NCI-H146 treated with DMSO at 0.1 percent for 48 hours (cell line): ENCODE results near the gene CLOCK.
A peak's percentile ranks its signal among the peaks of the same experiment; 100 is the strongest.

Source experiments
- DNase-seq: peaks from one replicate; lab custom pipeline; 2025; ENCODE audit not compliant: unreplicated experiment; lab: John Stamatoyannopoulos, UW

The CLOCK gene

DNA sequence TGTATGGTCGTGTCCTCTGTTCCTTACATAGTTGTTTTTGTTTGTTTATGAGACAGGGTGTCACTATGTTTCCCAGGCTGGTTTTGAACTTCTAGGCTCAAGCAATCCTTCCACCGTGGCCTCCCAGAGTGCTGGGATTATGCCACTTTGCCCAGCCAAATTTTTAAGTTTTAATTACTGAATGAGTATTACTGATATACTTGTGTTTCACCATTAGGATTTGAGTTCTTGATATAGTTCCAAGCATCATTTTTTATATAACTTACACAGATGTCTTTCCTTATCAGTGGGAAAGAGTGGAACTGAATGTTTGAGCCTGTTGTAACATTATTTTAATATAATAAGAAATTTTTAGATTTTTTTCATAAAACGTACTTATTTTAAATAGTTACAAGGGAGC, 130.5 kb downstream of the CLOCK start:
- no peak for DNase-seq

DNA sequence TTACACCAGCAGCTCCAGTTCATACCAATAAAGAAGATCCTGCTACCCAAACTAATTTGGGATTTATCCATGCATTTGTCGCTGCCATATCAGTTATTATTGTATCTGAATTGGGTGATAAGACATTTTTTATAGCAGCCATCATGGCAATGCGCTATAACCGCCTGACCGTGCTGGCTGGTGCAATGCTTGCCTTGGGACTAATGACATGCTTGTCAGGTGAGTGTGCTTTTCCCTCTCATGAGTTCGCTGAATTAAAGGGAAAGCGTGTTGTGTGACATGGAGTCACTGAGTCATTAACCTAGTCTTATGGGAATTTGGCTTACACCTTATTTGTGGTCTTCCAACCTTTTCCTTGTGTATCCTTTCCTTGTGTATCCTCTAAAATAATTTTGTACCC, 135.1 kb downstream of the CLOCK start:
- no peak for DNase-seq

DNA sequence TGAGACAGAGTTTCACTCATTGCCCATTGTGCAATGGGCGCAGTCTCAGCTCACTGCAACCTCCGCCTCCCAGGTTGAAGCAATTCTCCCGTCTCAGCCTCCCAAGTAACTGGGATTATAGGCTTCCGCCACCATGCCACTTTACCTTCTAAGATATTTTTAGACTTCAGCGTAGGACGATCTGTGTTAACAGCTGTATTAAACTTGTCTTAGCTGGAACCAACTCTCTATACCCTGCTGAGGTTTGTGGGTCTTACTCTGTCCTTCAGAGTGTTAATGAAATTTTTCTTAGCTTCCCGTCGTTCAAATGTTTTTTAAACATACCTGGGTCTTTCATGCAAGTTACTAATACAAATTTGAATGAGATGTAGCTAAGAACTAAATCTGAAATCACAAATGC, 136.3 kb downstream of the CLOCK start:
- no peak for DNase-seq

DNA sequence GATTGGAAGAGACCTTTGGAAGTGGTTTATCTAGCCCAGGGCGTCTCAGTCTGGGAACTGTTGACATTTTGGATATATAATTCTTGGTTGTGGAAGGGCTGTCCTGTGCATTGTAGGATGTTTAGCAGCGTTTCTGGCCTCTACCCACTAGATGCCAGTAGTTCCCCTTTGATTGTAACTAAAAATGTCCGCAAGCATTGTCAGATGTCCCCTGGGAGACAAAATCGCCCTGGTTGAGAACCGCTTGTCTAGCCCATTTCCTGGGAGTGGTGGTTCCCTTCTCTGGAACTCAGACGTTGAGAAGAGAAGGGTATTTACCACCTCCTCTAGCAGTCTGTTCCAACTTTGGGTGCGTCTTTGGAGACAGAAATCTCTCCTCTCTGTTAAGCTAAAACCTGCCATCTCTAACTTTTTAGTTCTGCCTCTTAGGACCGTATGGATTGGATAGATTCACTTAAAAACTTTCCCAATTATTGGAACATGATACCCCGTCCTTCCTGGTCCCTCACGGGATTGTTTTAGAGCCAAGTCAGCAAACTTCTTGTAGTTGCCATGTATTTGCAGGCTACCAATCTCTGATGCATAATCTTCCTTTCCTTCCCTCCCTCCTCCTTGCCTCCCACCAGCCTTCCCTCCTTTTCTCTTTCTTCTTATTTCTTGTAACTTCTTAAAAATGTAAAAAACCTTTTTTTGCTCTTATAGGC, 137.1 kb downstream of the CLOCK start:
- DNase-seq, result no peak

DNA sequence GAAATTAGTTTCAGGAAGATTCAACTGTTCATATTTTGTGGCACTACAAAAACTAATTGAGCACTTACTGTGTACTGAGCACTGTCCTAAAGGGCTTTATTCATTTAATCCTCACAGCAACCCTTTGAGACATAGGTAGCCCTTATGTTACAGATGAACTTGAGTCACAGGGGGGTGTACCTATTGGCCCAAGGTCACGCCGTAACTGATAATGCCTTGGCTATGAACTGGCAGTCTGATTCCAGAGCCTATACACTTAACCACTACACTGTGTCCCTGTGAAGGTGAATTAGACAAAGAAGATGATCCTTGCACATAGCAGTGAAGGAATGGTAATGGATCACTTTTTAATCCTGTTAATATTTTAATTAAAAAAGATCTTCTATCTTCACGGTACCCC, 138.9 kb downstream of the CLOCK start:
- no peak for DNase-seq

DNA sequence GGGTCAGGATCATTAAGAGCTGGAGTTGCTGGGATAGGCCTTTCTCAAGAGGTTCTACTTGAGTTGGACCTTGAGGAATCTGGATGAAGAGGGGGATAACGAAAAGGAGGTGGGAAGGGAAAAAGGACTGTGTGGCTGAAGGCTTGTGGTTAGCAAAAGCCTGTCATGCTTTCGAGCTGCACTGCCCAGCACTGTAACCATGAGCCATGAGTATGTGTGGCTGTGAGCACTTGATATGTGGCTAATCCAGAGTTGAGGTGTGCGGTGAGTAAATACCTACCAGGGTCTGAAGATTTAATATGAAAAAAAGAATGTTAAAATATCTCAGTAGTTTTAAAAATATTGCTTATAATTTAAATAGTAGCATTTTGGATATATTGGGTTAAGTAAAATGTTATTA, 139.6 kb downstream of the CLOCK start:
- DNase-seq, result no peak

DNA sequence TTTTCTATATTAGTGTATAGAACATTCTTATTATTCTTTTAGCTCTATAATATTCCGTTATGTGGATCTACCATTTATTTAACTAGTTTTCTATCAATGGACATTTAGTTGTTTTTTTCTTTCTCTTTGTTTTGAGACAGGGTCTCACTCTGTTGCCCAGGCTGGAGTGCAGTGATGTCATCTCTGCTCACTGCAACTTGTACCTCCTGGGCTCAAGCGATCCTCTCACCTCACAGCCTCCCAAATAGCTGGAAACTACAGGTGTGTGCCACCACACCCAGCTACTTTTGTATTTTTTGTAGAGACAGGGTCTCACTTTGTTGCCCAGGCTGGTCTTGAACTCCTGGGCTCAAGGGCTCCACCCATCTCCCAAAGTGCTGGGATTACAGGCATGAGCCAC, 140.2 kb downstream of the CLOCK start:
- no peak for DNase-seq

DNA sequence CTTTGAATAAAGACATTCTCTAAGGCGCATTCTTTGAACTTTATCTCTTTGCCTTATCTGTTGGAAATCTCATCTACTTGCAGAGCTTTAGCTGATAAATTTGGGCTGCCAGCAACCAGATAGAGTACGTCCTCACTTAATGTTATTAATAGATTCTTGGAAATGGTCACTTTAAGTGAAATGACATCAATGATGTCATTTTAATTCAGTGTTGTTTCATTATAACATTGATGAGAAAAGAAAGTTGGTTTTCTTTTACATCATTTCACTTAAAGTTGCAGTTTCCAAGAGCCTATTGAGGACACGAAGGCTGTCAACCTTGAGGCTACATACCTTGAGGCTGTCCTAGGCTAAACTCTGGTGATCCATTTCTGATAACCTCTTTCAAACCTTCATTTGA, 141.6 kb downstream of the CLOCK start:
- DNase-seq, result no peak

DNA sequence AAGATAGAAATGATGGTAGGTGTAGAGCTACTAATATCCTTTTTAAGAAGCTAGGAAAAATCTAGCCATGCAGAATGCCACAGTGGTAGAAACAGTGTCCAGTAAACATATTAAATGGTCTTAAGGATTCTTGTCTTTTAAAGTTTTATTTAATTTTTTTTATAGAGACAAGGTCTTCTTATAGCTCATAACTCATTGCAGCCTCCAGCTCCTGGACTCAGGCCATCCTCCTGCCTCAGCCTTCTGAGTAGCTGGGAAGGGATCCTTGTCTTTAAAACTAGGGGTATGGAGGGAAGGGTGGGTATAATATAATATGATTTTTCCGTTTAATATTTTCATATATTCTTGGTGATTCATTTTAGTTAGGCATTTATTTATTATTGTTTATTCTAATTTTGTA, 147.1 kb downstream of the CLOCK start:
- no peak for DNase-seq

DNA sequence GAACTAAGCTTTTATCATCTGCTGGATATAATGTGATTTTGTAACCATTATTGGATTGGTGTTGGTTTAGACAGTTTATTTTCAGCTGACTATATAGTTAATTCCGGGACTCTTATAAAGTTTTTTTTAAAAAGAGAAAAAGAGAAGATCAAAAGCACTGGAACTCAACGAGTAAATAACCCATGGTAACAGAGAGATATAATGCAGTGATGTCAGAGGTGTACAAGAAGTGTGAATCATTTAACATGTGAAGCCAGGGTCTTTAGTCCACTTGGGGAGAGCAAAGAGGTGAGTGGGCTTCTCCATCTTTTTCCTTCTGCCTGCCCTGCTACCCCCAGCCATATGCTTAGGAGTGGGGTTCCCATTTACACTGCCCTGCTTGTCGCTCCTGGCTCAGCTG, 147.7 kb downstream of the CLOCK start:
- DNase-seq, result no peak

DNA sequence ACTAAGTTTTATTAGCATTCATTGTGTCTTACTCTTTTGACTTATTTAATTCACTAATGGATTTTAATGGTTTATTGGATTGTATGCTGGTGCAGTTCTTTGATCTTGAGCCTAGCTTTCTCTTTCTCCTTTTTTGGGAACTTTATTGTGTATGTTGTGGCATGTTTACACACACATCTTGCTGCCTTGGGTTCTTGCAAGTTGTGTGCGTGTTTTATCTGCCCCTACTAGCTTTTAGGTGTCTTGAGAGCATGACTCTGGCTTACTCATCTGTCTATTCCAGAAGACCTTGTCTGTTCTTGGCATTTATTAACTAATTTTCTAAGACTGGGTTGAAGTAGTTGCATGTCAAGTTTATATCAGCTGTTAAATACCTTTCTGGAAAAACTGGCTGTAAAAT, 148.2 kb downstream of the CLOCK start:
- DNase-seq, result no peak

DNA sequence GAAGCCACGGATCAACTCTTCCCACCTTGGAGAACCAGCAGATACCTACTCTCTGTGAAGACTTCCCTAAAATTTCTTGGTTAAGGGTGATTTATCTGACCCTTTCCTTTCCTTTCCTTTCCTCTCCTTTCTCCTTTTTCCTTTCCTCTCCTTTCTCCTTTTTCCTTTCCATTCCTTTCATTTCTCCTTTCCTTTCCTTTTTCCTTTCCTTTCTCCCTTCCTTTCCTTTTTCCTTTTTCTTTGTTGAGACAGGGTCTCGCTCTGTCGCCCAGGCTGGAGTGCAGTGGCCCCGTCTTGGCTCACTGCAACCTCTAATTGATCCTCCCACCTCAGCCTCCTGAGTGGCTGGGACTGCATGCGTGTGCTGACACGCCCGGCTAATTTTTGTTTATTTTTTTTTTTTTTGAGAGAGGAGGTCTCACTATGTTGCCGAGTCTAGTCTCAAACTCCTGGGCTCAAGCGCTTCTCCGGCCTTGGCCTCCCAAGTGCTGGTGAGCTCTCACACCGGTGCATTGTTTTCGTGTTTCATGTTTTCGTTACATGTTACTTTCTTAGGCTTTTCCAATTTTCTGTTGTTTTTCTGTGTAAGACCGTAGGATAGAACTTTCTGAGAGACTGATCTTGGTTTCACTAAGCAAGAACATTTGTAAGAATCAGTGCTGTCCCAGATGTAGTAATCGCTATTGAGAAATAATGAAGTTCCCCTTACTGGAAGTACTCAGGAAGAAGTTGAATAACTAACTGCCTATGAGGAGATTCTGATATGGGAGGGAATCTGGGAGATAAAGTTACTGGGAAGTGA, 149.0 kb downstream of the CLOCK start:
- no peak for DNase-seq

DNA sequence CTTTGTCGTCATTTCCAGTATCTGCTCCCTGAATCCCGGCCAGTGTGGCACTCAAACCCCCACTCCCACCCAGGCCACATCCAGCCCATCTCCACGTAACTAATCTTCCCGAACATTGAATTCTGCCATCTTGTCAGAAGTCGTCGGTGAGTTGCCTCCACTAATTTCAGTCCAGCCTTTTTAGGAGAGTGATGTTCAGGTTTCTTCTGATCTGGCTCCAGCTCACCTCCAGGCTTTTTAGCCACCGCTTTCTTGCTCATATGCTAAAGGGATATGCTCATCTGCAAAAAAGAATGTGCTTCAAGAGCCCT, 149.6 kb downstream of the CLOCK start:
- no peak for DNase-seq

DNA sequence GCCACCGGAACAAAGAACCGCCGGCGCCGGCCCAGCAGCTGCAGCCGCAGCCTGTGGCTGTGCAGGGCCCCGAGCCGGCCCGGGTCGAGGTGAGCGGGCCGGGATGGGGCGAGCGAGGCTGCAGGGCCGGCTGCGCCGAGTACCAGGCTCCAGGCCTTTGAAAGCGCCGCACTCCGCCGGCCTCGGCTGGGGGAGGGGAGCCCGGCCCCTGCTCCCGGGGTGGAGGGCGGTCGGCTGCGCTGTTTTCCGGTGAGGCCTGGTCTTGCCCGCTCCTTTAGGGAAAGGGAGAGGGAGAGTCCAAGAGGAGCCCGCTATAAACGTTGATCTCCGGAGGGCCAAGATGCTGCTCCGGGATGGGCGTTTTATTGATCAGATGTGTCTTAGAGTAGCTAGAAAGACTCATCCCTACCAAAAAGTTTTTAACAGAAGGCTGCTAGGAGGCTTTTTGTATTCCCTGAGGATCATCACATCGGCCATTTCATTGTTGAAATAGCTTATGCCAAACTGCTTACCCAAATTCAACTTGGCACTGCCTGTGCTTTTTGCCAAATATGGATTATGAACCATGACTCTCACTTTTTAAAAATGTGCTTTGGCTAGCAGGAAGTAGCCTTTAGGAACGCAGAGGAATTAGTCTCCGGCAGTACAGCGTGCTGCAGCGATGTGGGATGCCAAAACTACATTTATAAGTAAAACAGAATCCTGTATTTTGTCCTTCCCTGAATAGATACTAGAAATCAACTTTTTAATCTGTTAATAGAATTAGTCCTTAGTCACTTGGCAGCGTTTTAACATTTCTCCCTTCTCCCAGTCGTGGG, 150.2 kb downstream of the CLOCK start:
- DNase-seq, result peak; percentile 35

DNA sequence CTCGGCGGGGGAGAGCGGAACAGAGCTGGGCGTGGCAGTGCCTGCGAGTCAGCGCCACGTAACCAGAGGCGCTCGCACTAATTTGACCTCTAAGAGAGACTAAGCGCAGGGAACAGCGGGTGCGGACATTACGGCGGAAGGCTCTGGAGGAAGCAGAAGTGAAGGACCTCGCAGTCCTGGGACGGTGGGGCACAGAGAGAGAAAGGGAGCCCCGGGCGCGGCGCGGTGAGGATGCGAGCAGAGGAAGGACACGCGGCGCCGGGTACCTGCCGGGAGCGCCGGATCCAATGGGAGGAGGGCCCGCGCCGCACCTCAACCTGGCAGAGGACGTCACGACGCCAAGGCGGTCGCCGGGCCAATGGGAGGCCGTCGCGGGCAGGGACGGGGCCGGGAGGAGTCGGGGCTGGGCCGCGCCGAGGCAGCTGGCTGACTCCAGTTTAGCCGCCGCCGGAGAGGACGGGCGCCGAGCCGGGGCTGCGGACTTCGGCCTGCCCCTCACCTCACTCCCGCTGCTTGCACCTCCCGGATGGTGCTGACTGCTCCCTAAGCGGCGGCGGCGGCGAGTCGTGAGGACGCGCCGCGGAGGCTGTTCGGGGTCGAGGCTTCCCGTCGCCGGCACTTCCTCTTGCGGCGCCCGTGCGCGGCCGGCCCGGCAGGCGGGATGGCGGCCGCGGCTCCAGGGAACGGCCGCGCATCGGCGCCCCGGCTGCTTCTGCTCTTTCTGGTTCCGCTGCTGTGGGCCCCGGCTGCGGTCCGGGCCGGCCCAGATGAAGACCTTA, 151.0 kb downstream of the CLOCK start, which contains the start of gene TMEM165:
Gene TMEM165 (plus strand): TSS at position 429 of the 779 bp plus-strand sequence. CDS start 233 bp downstream, at position 662.
- DNase-seq, result peak; percentile 87

DNA sequence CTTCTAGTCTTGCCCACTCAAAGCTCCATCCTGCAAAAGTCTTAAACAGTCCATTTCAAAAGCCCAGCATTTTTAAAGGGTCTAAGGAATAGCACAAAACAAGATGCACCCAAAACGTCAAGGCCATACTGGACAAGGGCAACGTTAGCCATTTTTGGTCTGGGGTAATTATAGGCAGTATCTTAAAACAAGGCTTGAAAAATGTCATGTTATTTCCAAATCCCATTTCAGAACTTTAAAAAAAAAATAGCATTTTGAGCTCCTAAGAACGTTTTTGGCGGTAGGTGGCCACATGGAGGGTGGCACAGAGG, 151.5 kb downstream of the CLOCK start:
- no peak for DNase-seq

DNA sequence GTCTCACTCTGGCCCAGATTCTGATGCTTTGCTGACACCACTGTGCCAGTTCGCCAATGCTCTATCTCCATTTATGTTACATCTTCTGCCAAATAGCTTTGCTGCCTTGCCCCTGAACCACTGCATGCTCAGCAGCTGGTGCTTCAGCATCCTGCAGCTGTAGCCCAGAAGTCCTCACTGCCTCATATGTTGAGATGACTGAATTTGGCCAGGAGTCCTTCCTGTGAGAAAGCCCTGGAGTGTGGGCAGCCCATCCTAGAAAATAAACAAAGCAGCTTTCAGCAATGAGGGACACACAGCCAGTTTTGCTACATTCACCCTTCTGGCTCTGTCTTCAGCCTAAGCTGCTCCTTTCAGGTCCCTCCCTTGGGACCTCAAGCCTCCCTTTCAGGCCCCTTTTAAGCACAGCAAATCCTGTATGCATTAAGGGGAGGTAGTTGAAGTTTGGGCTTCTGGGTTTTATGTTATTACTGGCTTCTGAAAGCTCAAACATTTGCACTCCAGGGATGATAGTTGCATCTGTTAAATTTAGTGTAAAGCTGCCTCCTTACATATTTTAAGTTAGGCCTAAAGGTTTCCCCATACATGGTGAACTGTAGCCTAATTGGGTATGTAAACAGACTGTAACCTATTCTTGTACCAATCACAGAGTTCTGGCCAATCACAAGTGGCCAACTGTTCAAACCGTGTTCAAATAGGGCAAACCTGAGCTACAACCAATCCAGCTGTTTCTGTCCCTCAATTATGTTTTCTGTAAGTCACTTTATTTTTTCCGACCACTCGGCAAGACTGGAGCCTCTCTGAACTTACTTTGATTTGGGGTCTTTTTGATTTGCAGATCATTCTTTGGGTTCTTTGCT, 153.0 kb downstream of the CLOCK start:
- DNase-seq, result no peak

DNA sequence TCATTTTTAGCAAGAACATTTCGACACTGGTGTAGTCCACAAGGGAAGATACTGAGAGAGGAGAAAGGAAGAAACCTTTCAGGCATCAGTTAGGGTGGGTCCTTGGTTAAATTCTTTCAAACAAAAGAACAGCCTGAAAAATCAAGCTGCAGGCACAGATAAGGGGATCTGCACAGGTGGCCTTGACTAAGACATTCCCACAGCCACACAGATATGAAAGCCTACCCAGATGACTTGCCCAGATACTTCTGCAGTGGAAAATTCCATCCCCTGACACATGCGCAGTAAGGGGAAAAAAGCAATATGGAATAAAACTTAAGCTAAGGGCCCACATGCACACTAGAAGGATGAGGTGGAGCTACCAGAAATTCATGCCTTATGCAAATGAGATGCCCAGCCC, 159.9 kb downstream of the CLOCK start:
- DNase-seq, result no peak

DNA sequence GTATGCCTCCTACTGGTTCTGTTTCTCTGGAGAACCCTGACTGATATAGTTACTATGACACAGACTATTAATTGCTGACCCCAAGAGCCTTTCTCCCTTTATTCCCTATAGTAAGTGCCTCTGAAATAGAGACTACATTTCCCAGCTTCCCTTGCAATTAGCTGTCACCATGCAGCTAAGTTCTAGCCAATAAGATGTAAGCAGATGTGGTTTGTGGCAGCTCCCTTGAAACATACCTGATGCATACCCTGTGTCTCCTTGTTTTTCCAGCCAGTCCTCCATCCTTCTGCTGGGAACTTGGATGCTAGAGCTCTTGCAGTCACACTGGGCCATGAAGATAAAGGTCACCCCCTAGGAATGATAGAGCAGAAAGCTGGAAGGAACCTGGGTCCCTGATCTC, 160.6 kb downstream of the CLOCK start:
- no peak for DNase-seq

DNA sequence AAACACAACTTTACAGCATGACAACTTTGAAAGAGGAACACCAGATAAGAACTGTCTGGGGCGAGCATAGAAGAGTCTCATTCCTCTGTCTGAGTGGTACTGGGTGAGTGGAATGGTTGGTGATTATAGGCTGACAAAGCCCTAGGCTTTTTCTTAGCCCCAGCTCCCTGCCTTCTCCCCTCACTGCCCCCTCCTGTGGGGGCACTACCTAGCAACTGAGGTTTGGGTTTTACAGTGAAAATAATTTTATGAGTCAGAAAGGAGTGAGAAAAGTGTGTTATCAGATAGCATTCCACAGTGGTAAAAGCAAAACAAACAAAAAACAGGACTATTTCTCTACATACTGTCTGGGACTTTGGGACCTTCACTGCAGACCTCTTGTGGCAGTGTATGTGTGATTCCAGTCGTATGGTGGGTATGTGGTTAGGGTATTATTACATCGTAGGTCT, 161.5 kb downstream of the CLOCK start:
- no peak for DNase-seq
